ENCODE data around the gene CLEC4F.

Gene CLEC4F

GRCh38 chr2:70795164-70795995 lies 25.0 kb downstream of the CLEC4F start:
- H3K27ac ChIP-seq = no peak overlapping the region
- TF ChIP-seq CTCF (conservative IDR thresholded peaks at IDR 0.05) (no peak), ZFX (IDR thresholded peaks at IDR 0.05) (no peak)

GRCh38 chr2:70793450-70793849 lies 26.9 kb downstream of the CLEC4F start:
- no peak overlapping the region for H3K27ac ChIP-seq
- no peak for TF ChIP-seq ZFX (IDR thresholded peaks at IDR 0.05)

- no peak for TF ChIP-seq ZFX (IDR thresholded peaks at IDR 0.05)
- no peak for TF ChIP-seq CTCF (conservative IDR thresholded peaks at IDR 0.05)
- no peak within 1 kb of the TSS for H3K27ac ChIP-seq
Observed at GRCh38 chr2:70790136-70790828, 30.1 kb downstream of the CLEC4F start, which contains the start of gene FIGLA. Gene FIGLA, minus strand, starts transcription at chr2:70790643. Its CDS starts 5 bp downstream, at chr2:70790638.

DNA sequence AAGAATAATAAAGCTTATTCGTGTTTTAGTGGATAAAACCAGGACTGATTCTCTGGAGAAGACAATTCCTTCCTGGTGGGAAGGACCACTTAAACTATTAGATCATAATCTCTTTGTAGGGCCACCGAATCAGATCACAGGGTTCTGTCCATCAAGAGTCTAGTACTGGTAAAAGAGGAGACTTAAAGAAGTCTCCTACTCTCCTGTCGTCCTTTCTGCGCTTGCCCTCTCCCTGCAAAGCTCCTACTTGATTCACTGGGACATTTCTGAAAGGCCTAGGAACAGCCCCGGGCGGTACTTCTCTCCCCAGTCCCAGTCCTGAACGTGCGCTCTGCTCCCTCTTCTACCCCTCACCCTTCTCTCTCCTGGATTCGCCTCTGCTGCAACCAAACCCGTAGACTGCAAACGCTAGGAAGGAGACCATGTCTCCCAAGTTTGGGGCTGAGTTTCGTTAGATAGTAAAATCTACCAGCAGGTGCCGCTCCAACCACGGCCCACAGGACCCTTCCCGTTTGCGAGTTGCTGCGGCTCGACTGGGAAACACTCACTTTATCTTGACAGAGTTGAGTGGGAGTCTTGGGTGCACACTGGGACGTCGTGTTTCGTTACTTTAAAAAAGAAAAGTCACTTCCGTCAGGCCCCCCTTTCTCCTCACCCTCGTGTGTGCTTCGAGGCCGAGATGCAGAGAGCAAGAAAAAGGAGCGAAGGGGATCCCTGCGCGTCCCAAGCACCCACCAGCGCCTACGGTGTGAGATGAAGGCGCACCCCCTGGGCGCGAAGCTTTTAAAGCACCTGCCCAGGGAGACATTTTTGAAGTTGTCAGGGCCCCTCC lies 30.9 kb downstream of the CLEC4F start:
- no peak overlapping the region for H3K27ac ChIP-seq
- TF ChIP-seq CTCF (conservative IDR thresholded peaks at IDR 0.05) (peak; percentile 68), ZFX (IDR thresholded peaks at IDR 0.05) (no peak)

DNA sequence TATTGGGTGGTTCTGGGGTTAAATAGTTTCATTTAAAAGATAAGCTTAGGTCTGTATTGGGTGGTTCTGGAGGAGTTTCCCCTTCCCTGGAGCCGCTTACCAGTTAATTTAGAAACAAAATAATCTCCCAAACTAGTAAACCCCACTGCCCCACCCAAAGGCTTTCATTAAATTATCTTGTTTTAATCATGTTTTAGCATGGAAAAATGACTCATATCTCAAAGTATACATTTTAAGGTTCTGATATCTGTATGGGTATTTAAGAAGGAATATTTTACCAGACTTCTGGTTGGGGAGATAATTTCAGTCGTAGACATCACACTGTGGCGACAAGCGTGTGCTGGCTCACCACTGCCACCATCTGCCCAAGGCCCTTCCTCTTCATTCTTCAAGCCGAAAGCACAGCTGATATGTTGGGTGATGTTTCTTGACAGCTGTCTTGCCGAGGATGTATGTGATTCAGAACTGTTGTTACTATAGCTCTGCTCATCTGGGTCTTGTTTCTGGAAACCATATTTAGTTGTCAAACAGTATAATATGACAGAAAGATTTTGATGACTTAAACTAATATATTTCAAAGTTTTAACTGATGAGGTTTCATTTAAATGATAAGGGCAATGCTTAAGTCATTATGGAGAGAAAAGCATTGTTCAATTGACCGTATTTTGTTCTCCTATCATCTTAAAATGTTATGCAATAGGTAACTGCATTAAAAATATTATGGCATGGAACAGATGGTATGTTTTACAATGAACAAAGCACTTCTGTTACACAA lies 35.1 kb downstream of the CLEC4F start:
- H3K27ac ChIP-seq = no peak overlapping the region
- TF ChIP-seq CTCF (conservative IDR thresholded peaks at IDR 0.05) = peak; percentile 48
- TF ChIP-seq ZFX (IDR thresholded peaks at IDR 0.05) = no peak

GRCh38 chr2:70784320-70784719 lies 36.1 kb downstream of the CLEC4F start:
- TF ChIP-seq CTCF (conservative IDR thresholded peaks at IDR 0.05) = no peak
- no peak for TF ChIP-seq ZFX (IDR thresholded peaks at IDR 0.05)
- H3K27ac ChIP-seq = no peak overlapping the region

All from C4-2B (cell line).